Left renal pelvis (tissue), 4 donors: ENCODE results near the gene GALNT3. TPM values are rescaled to one million over a fixed set of nuclear protein-coding genes. Genes with fewer than 3 reads are reported as not detected.

Source experiments
- DNase-seq, 4 donors: peaks; one replicate each; pipeline ENCODE4 v3.0.0-alpha.2; 2013; ENCODE audit warnings: low read depth in 4 of 4, low spot score in 3 of 4
- polyA plus RNA-seq, 4 donors: library from polyadenylated mRNA; unstranded; fragments of 120-200 nt; gene quantifications; one replicate each; pipeline ENCODE4 v1.2.1, GENCODE V29; 2013; ENCODE audit not compliant: insufficient read length in 4 of 4

GALNT3 gene
- polyA plus RNA-seq, 4 donors = 2.8 to 22.7 (median 19.1) TPM

GRCh38 chr2:165757906-165758675 is 36.0 kb downstream of the GALNT3 start:
- DNase-seq = no peak

GRCh38 chr2:165746501-165746900 is 47.5 kb downstream of the GALNT3 start:
- no peak for DNase-seq

GRCh38 chr2:165745916-165746315 is 48.1 kb downstream of the GALNT3 start:
- no peak for DNase-seq

- DNase-seq = no peak
Observed at GRCh38 chr2:165743442-165743841, 50.6 kb downstream of the GALNT3 start.

GRCh38 chr2:165725421-165725820 is 68.6 kb downstream of the GALNT3 start:
- no peak for DNase-seq

- DNase-seq = no peak
Observed at GRCh38 chr2:165720511-165720910, 73.5 kb downstream of the GALNT3 start.

GRCh38 chr2:165718610-165719210 is 75.3 kb downstream of the GALNT3 start:
- no peak for DNase-seq

GRCh38 chr2:165716091-165716490 is 78.0 kb downstream of the GALNT3 start:
- no peak for DNase-seq

- DNase-seq = no peak
Observed at GRCh38 chr2:165706960-165707487, 87.0 kb downstream of the GALNT3 start.

GRCh38 chr2:165701147-165701546 is 92.9 kb downstream of the GALNT3 start:
- no peak for DNase-seq

GRCh38 chr2:165700531-165700930 is 93.5 kb downstream of the GALNT3 start:
- no peak for DNase-seq

GRCh38 chr2:165699946-165700345 is 94.1 kb downstream of the GALNT3 start:
- no peak for DNase-seq

- peak in 2 of 4 donors; percentile 27 to 32 for DNase-seq
Observed at GRCh38 chr2:165698444-165698884, 95.6 kb downstream of the GALNT3 start.

- DNase-seq = no peak
Observed at GRCh38 chr2:165697748-165698443, 96.2 kb downstream of the GALNT3 start.

Other genes starting within 250 kb of the GALNT3 start
- 10 to 100 TPM; 22.6 to 34.1 (median 26.3) TPM for gene TTC21B, start 159.5 kb upstream of the GALNT3 start, polyA plus RNA-seq